Smooth muscle cell (in vitro differentiated cells): Measurements from ENCODE around the gene RUNX1. TPM values are rescaled to one million over a fixed set of nuclear protein-coding genes. Genes with fewer than 3 reads are reported as not detected.

Experiments
- DNase-seq: peaks from one replicate; lab custom pipeline; 2025; ENCODE audit not compliant: unreplicated experiment; lab: John Stamatoyannopoulos, UW
- H2AFZ ChIP-seq: fragments of 200-600 bp; sonication (generic); 2 replicates; pipeline ENCODE4 v1.6.0; 2016; ENCODE audit warnings: antibody characterized with exemption, low read depth, mild to moderate bottlenecking
- H3F3A ChIP-seq: fragments of 200-600 bp; sonication (generic); 2 replicates; pipeline ENCODE4 v1.6.0; 2017; ENCODE audit warnings: antibody characterized with exemption, low read depth
- H3K27ac ChIP-seq: fragments of 200-600 bp; sonication (generic); 2 replicates; pipeline ENCODE4 v1.5.1; 2016; ENCODE audit warnings: low read depth, mild to moderate bottlenecking
- H3K27me3 ChIP-seq: fragments of 200-600 bp; sonication (generic); 2 replicates; pipeline ENCODE4 v1.6.1; 2016; ENCODE audit warnings: low read depth, mild to moderate bottlenecking
- H3K36me3 ChIP-seq: fragments of 200-600 bp; sonication (generic); 2 replicates; pipeline ENCODE4 v1.5.1; 2016; ENCODE audit warnings: low read depth
- H3K4me1 ChIP-seq: fragments of 200-600 bp; sonication (generic); 2 replicates; pipeline ENCODE4 v1.5.1; 2016; ENCODE audit warnings: low read depth
- H3K4me2 ChIP-seq: fragments of 200-600 bp; sonication (generic); 2 replicates; pipeline ENCODE4 v1.6.0; 2016; ENCODE audit warnings: mild to moderate bottlenecking
- H3K4me3 ChIP-seq: fragments of 200-600 bp; sonication (generic); 2 replicates; pipeline ENCODE4 v1.5.1; 2016; ENCODE audit warnings: mild to moderate bottlenecking
- H3K79me2 ChIP-seq: fragments of 200-600 bp; sonication (generic); 2 replicates; pipeline ENCODE4 v1.6.0; 2016; ENCODE audit warnings: low read depth, mild to moderate bottlenecking
- H3K9ac ChIP-seq: fragments of 200-600 bp; sonication (generic); 2 replicates; pipeline ENCODE4 v1.6.0; 2016; ENCODE audit warnings: low read depth
- H3K9me3 ChIP-seq: fragments of 200-600 bp; sonication (generic); replicated peaks from 2 replicates; pipeline ENCODE4 v1.5.1; 2016; ENCODE audit warnings: low read depth
- H4K20me1 ChIP-seq: fragments of 200-600 bp; sonication (generic); 2 replicates; pipeline ENCODE4 v1.6.0; 2016; ENCODE audit warnings: low read depth
- CTCF ChIP-seq: fragments of 200-600 bp; sonication (generic); IDR thresholded peaks from 2 replicates; pipeline ENCODE4 v1.5.1; 2017; ENCODE audit warnings: borderline replicate concordance, mild to moderate bottlenecking, antibody characterized with exemption; ENCODE audit not compliant: insufficient read depth, poor library complexity, severe bottlenecking
- WGBS: methylation state at CpG from one replicate; pipeline ENCODE4 v1.1.7; 2016; ENCODE audit warnings: low lambda C conversion rate; 5-methylcytosine and 5-hydroxymethylcytosine counted together
- polyA plus RNA-seq: library from polyadenylated mRNA; unstranded; fragments of >200 nt; fragmentation: Nextera tagmentation; extraction: Ambion mirVana; gene quantifications from 2 replicates; pipeline ENCODE4 v1.2.1, GENCODE V29; 2016
- total RNA-seq: library from RNA; depleted of rRNA; stranded (reverse); fragments of >200 nt; gene quantifications from 2 replicates; pipeline ENCODE4 v1.2.3, GENCODE V29; 2014

The RUNX1 gene
- total and polyA plus RNA-seq, 2 experiments from 2014 or later, result 33.4 to 97.6 TPM

- WGBS, result 18% methylated on average over 11 of the region's 11 CpGs
- Histone ChIP-seq H4K20me1 (peaks cover 98% of the 10 kb centered on the region), H3K27ac (peak overlapping the region; percentile 92), H3K27me3 (no peaks in the 10 kb centered on the region), H3K9ac (peak overlapping the region; percentile 6), H3F3A (peaks cover 75% of the 10 kb centered on the region), H3K36me3 (peaks cover 10% of the 10 kb centered on the region), H2AFZ (no peak overlapping the region), H3K9me3 (no peaks in the 10 kb centered on the region), H3K4me3 (no peak overlapping the region), H3K4me1 (peaks cover 30% of the 10 kb centered on the region), H3K4me2 (peak overlapping the region; percentile 73), H3K79me2 (peaks cover 77% of the 10 kb centered on the region)
- no peak for DNase-seq
- no peak for TF ChIP-seq CTCF
Measured at GRCh38 chr21:34846601-34847112, 202.4 kb downstream of the RUNX1 start.

GRCh38 chr21:34845521-34846451, 203.3 kb downstream of the RUNX1 start:
- peak overlapping the region; percentile 55 for H3K9ac ChIP-seq

GRCh38 chr21:34844924-34845238, 204.2 kb downstream of the RUNX1 start:
- no peaks in the 10 kb centered on the region for H3K27me3 ChIP-seq
- 66% methylated on average over 4 of the region's 4 CpGs for WGBS
- peak overlapping the region; percentile 55 for H3K9ac ChIP-seq
- H3K36me3 ChIP-seq, result peaks cover 6% of the 10 kb centered on the region
- no peak overlapping the region for H3K4me3 ChIP-seq
- TF ChIP-seq CTCF, result no peak
- H3K4me2 ChIP-seq, result peak overlapping the region; percentile 73
- peaks cover 98% of the 10 kb centered on the region for H4K20me1 ChIP-seq
- H3K4me1 ChIP-seq, result peaks cover 34% of the 10 kb centered on the region
- H3K79me2 ChIP-seq, result peaks cover 78% of the 10 kb centered on the region
- peaks cover 74% of the 10 kb centered on the region for H3F3A ChIP-seq
- peak overlapping the region; percentile 92 for H3K27ac ChIP-seq
- H2AFZ ChIP-seq, result no peak overlapping the region
- H3K9me3 ChIP-seq, result no peaks in the 10 kb centered on the region
- DNase-seq, result no peak

More at GRCh38 chr21:34845521-34846451, 203.3 kb downstream of the RUNX1 start:
- H3F3A ChIP-seq, result peaks cover 74% of the 10 kb centered on the region
- no peak for DNase-seq
- H3K4me1 ChIP-seq, result peaks cover 31% of the 10 kb centered on the region
- H3K79me2 ChIP-seq, result peaks cover 77% of the 10 kb centered on the region
- peaks cover 98% of the 10 kb centered on the region for H4K20me1 ChIP-seq
- TF ChIP-seq CTCF, result no peak
- peaks cover 7% of the 10 kb centered on the region for H3K36me3 ChIP-seq
- no peak overlapping the region for H2AFZ ChIP-seq
- 30% methylated on average over 8 of the region's 8 CpGs for WGBS
- peak overlapping the region; percentile 73 for H3K4me2 ChIP-seq
- H3K4me3 ChIP-seq, result no peak overlapping the region
- H3K27ac ChIP-seq, result peak overlapping the region; percentile 92
- H3K9me3 ChIP-seq, result no peaks in the 10 kb centered on the region
- H3K27me3 ChIP-seq, result no peaks in the 10 kb centered on the region
